ENCODE measurements around the gene MCUR1.
"Not testable (repeated sequence)": the region's sequence is repeated elsewhere in the genome, so short reads cannot be mapped to it uniquely, and the experiment has no call there.

Gene MCUR1

GRCh38 chr6:13828656-13829301, 14.4 kb upstream of the MCUR1 start:
- in situ Hi-C loops (cut with MboI; ENCODE audit: low sequenced_read_pairs): not testable (repeated sequence)

GRCh38 chr6:13827032-13827431, 12.7 kb upstream of the MCUR1 start:
- in situ Hi-C loops (cut with MboI; ENCODE audit: low sequenced_read_pairs): no loop called here

GRCh38 chr6:13825871-13826270, 11.5 kb upstream of the MCUR1 start:
- in situ Hi-C loops (cut with MboI; ENCODE audit: low sequenced_read_pairs): no loop called here

GRCh38 chr6:13818341-13818740, 4.0 kb upstream of the MCUR1 start:
- in situ Hi-C loops (cut with MboI; ENCODE audit: low sequenced_read_pairs): no loop called here

GRCh38 chr6:13814938-13815575, 700 bp upstream of the MCUR1 start:
- in situ Hi-C loops (cut with MboI; ENCODE audit: low sequenced_read_pairs): no loop called here

- in situ Hi-C loops (cut with MboI; ENCODE audit: low sequenced_read_pairs): no loop called here
Measured at GRCh38 chr6:13813621-13814175, 659 bp downstream of the MCUR1 start.

- in situ Hi-C loops (cut with MboI; ENCODE audit: low sequenced_read_pairs): no loop called here
Measured at GRCh38 chr6:13813026-13813425, 1.3 kb downstream of the MCUR1 start.

- in situ Hi-C loops (cut with MboI; ENCODE audit: low sequenced_read_pairs): no loop called here
Measured at GRCh38 chr6:13812359-13812642, 2.1 kb downstream of the MCUR1 start.

GRCh38 chr6:13811627-13812358, 2.6 kb downstream of the MCUR1 start:
- in situ Hi-C loops (cut with MboI; ENCODE audit: low sequenced_read_pairs): no loop called here

GRCh38 chr6:13810688-13811446, 3.5 kb downstream of the MCUR1 start:
- in situ Hi-C loops (cut with MboI; ENCODE audit: low sequenced_read_pairs): no loop called here

GRCh38 chr6:13808801-13809200, 5.6 kb downstream of the MCUR1 start:
- in situ Hi-C loops (cut with MboI; ENCODE audit: low sequenced_read_pairs): no loop called here

- in situ Hi-C loops (cut with MboI; ENCODE audit: low sequenced_read_pairs): no loop called here
Measured at GRCh38 chr6:13807696-13808095, 6.7 kb downstream of the MCUR1 start.

- in situ Hi-C loops (cut with MboI; ENCODE audit: low sequenced_read_pairs): no loop called here
Measured at GRCh38 chr6:13803581-13803980, 10.8 kb downstream of the MCUR1 start.

GRCh38 chr6:13800615-13801014, 13.7 kb downstream of the MCUR1 start:
- in situ Hi-C loops (cut with MboI; ENCODE audit: low sequenced_read_pairs): no loop called here

GRCh38 chr6:13796781-13797180, 17.6 kb downstream of the MCUR1 start:
- in situ Hi-C loops (cut with MboI; ENCODE audit: low sequenced_read_pairs): no loop called here

- in situ Hi-C loops (cut with MboI; ENCODE audit: low sequenced_read_pairs): no loop called here
Measured at GRCh38 chr6:13795041-13795750, 19.2 kb downstream of the MCUR1 start.

- in situ Hi-C loops (cut with MboI; ENCODE audit: low sequenced_read_pairs): no loop called here
Measured at GRCh38 chr6:13794184-13794583, 20.2 kb downstream of the MCUR1 start.

- in situ Hi-C loops (cut with MboI; ENCODE audit: low sequenced_read_pairs): no loop called here
Measured at GRCh38 chr6:13789746-13790145, 24.6 kb downstream of the MCUR1 start.

GRCh38 chr6:13788820-13789219, 25.5 kb downstream of the MCUR1 start:
- in situ Hi-C loops (cut with MboI; ENCODE audit: low sequenced_read_pairs): no loop called here

- in situ Hi-C loops (cut with MboI; ENCODE audit: low sequenced_read_pairs): no loop called here
Measured at GRCh38 chr6:13787137-13787536, 27.2 kb downstream of the MCUR1 start.

- in situ Hi-C loops (cut with MboI; ENCODE audit: low sequenced_read_pairs): not testable (repeated sequence)
Measured at GRCh38 chr6:13780162-13780561, 34.2 kb downstream of the MCUR1 start.

Measured in HL-60/S4 treated with phorbol 12-myristate 13-acetate at 8.2 ng/mL for 4 days and 3 days (cell line).